Frontal cortex (tissue), 4 donors: ENCODE measurements around the gene PGAM4. TPM values are rescaled to one million over a fixed set of nuclear protein-coding genes. Genes with fewer than 3 reads are reported as not detected.
"Not testable (repeated sequence)": the region's sequence is repeated elsewhere in the genome, so short reads cannot be mapped to it uniquely, and the experiment has no call there.

Experiments used
- DNase-seq, 2 donors: peaks; one replicate each; pipeline ENCODE4 v3.0.0; 2012; ENCODE audit warnings: low spot score in 2 of 2
- FAIRE-seq: peaks from 2 replicates; lab custom pipeline; 2012; peaks lifted over from hg19 to GRCh38; lab: Jason Lieb, UNC
- total RNA-seq: library from RNA; depleted of rRNA; stranded (reverse); fragments of >200 nt; gene quantifications from one replicate; pipeline ENCODE4 v1.2.3, GENCODE V29; 2014
- donor health status: control.
- donor health status: control.
- donor health status: control.

Gene PGAM4
- total RNA-seq, 1 donor from 2014 or later: not detected

- DNase-seq (no peak), FAIRE-seq (no peak)
Observed at GRCh38 chrX:77935886-77936285, 33.6 kb downstream of the PGAM4 start.

GRCh38 chrX:77930581-77930980 lies 38.9 kb downstream of the PGAM4 start:
- FAIRE-seq (no peak), DNase-seq (no peak)

- no peak for DNase-seq
- FAIRE-seq: no peak
Observed at GRCh38 chrX:77925764-77926163, 43.7 kb downstream of the PGAM4 start.

GRCh38 chrX:77924320-77924859 lies 45.0 kb downstream of the PGAM4 start:
- no peak for FAIRE-seq
- DNase-seq: no peak

GRCh38 chrX:77922787-77923186 lies 46.7 kb downstream of the PGAM4 start:
- DNase-seq (no peak), FAIRE-seq (no peak)

- FAIRE-seq, DNase-seq: not testable (repeated sequence)
Observed at GRCh38 chrX:77919370-77919769, 50.1 kb downstream of the PGAM4 start.

GRCh38 chrX:77918568-77918967 lies 50.9 kb downstream of the PGAM4 start:
- no peak for FAIRE-seq
- no peak for DNase-seq

Other genes with a start within 250 kb of the PGAM4 start
- 229 TPM for gene ATRX, start 183.4 kb downstream of the PGAM4 start, total RNA-seq
- 19.6 TPM for gene MAGT1, start 74.2 kb downstream of the PGAM4 start, total RNA-seq
- gene COX7B, start 70.2 kb downstream of the PGAM4 start, total RNA-seq: 79.9 TPM
- 15.1 TPM for gene ATP7A, start 58.9 kb downstream of the PGAM4 start, total RNA-seq
- 91.3 TPM for gene PGK1, start 134.6 kb upstream of the PGAM4 start, total RNA-seq
- gene TAF9B, start 170.0 kb upstream of the PGAM4 start, total RNA-seq: 46.1 TPM